Right lobe of liver (tissue), 6 donors: ENCODE data around the gene HYLS1. TPM values are rescaled to one million over a fixed set of nuclear protein-coding genes. Genes with fewer than 3 reads are reported as not detected.
"Not testable (repeated sequence)": the region's sequence is repeated elsewhere in the genome, so short reads cannot be mapped to it uniquely, and the experiment has no call there.

Experiments
- ATAC-seq, 4 donors: fragments of 200-7000 bp; cut with Tn5 transposase; one replicate each; pipeline ENCODE4 v1.9.1; 2020; ENCODE audit warnings: mild to moderate bottlenecking in 4 of 4, moderate library complexity in 4 of 4
- DNase-seq, 3 donors: peaks; one replicate each; pipeline ENCODE4 v3.0.0-alpha.2; 2020
- H3K27ac ChIP-seq, 3 donors: fragments of 200-600 bp; one replicate each; pipeline ENCODE4 v1.8.0; 2022
- H3K27me3 ChIP-seq, 2 donors: fragments of 200-600 bp; one replicate each; pipeline ENCODE4 v1.8.0; 2022
- H3K36me3 ChIP-seq, 4 donors: fragments of 200-600 bp; sonication (generic) in 1 of 4; one replicate each; pipeline versions ENCODE4 v1.5.1 to v1.8.0; 2017 to 2022; ENCODE audit warnings: control low read depth in 1 of 4
- H3K4me1 ChIP-seq, 4 donors: fragments of 200-600 bp; sonication (generic) in 1 of 4; one replicate each; pipeline versions ENCODE4 v1.5.1 to v1.8.0; 2017 to 2022; ENCODE audit warnings: control low read depth in 1 of 4
- H3K4me3 ChIP-seq, 3 donors: fragments of 200-600 bp; one replicate each; pipeline ENCODE4 v1.8.0; 2022
- H3K9me3 ChIP-seq, 4 donors: fragments of 200-600 bp; sonication (generic) in 1 of 4; one replicate each; pipeline versions ENCODE4 v1.5.1 to v1.8.0; 2017 to 2022; ENCODE audit warnings: control low read depth in 1 of 4
- CTCF ChIP-seq, 4 donors: fragments of 200-600 bp in 3 of 4; fragments of 450-650 bp in 1 of 4; IDR thresholded peaks; one replicate each; pipeline versions ENCODE4 v1.5.1 to v1.8.0; 2016 to 2022; ENCODE audit warnings: antibody characterized with exemption in 4 of 4, mild to moderate bottlenecking in 2 of 4
- POLR2A ChIP-seq: fragments of 450-650 bp; IDR thresholded peaks from one replicate; pipeline ENCODE4 v1.6.1; 2017; ENCODE audit warnings: antibody characterized with exemption, mild to moderate bottlenecking
- WGBS: methylation state at CpG from one replicate; pipeline ENCODE4 v1.1.6; 2018; ENCODE audit warnings: low coverage, low lambda C conversion rate; ENCODE audit not compliant: insufficient coverage; ENCODE audit errors: missing lambda C conversion rate; 5-methylcytosine and 5-hydroxymethylcytosine counted together
- intact Hi-C, 2 donors: fragments of 100-400 bp; cut with DNase I; formaldehyde crosslinking; loops; one replicate each; pipeline versions ENCODE4 v1.11.2 to v1.14.1; 2022
- total RNA-seq, 6 experiments: library from RNA; depleted of rRNA in 2 of 6; stranded (reverse); fragments of >200 nt in 2 of 6; fragmentation: NEBNext Ultra II Directional in 3 of 6; extraction: Animal tissue kit (Norgen Biotek cat#: 25700) in 3 of 6; gene quantifications; one replicate each; pipeline versions ENCODE4 v1.1.0 to v1.2.4, GENCODE V29; 2016 to 2023
- donor health status: DM: no; HTN: yes; CAD: no.
- donor health status: DM: no; HTN: no; CAD: no.
- donor health status: DM: no; HTN: no; CAD: no.
- donor health status: DM: no; HTN: yes; CAD: no.
- donor health status: DM: no; HTN: yes; CAD: no.

HYLS1 gene
- total RNA-seq, 6 experiments from 2014 or later: 1.7 to 3.5 (median 3.2) TPM

GRCh38 chr11:125910226-125910849, 22.9 kb downstream of the HYLS1 start:
- Histone ChIP-seq H3K27ac (no peak overlapping the region), H3K4me1 (no peaks in the 10 kb centered on the region), H3K36me3 (no peaks in the 10 kb centered on the region), H3K9me3 (no peaks in the 10 kb centered on the region), H3K27me3 (no peaks in the 10 kb centered on the region), H3K4me3 (no peak overlapping the region)
- DNase-seq (no peak), ATAC-seq (no peak)
- TF ChIP-seq CTCF (IDR thresholded peaks at IDR 0.05) (no peak), POLR2A (no peak)
- WGBS: 67% methylated on average over 8 of the region's 8 CpGs
- intact Hi-C loops: no loop called here

GRCh38 chr11:125914601-125915000, 27.1 kb downstream of the HYLS1 start:
- H3K4me1 ChIP-seq, H3K27ac ChIP-seq, ATAC-seq, DNase-seq, H3K4me3 ChIP-seq, H3K27me3 ChIP-seq, H3K9me3 ChIP-seq, intact Hi-C loops, H3K36me3 ChIP-seq: not testable (repeated sequence)
- 71% methylated on average over 3 of the region's 3 CpGs for whole genome bisulfite sequencing

GRCh38 chr11:125916683-125917347, 29.3 kb downstream of the HYLS1 start:
- Histone ChIP-seq H3K4me3 (no peak overlapping the region), H3K9me3 (no peaks in the 10 kb centered on the region), H3K27me3 (no peaks in the 10 kb centered on the region), H3K4me1 (no peaks in the 10 kb centered on the region), H3K27ac (no peak overlapping the region), H3K36me3 (no peaks in the 10 kb centered on the region)
- no peak for TF ChIP-seq POLR2A
- TF ChIP-seq CTCF (IDR thresholded peaks at IDR 0.05): no peak
- ATAC-seq (no peak), DNase-seq (no peak)
- intact Hi-C loops: no loop called here
- 61% methylated on average over 8 of the region's 12 CpGs for WGBS

- no peaks in the 10 kb centered on the region for H3K4me1 ChIP-seq
- DNase-seq: no peak
- 55% methylated on average over 8 of the region's 13 CpGs for WGBS
- H3K27ac ChIP-seq: no peak overlapping the region
- no peaks in the 10 kb centered on the region for H3K27me3 ChIP-seq
- H3K36me3 ChIP-seq: no peaks in the 10 kb centered on the region
- no peaks in the 10 kb centered on the region for H3K9me3 ChIP-seq
- H3K4me3 ChIP-seq: no peak overlapping the region
- TF ChIP-seq CTCF (IDR thresholded peaks at IDR 0.05): no peak
- TF ChIP-seq POLR2A: no peak
- no peak for ATAC-seq
- intact Hi-C loops: no loop called here
Measured at GRCh38 chr11:125918140-125918840, 30.8 kb downstream of the HYLS1 start.

- WGBS: 36% methylated on average over 3 of the region's 9 CpGs
- ATAC-seq (no peak), DNase-seq (no peak)
- intact Hi-C loops: loop anchor here (5.0 kb wide), 1 partner anchor 271 kb away; no protein-coding TSS in a partner anchor
- Histone ChIP-seq H3K4me3 (no peak overlapping the region), H3K27ac (no peak overlapping the region), H3K36me3 (no peaks in the 10 kb centered on the region), H3K9me3 (no peaks in the 10 kb centered on the region), H3K4me1 (peaks cover 0 to 14% (median 0%) of the 10 kb centered on the region in 4 donors), H3K27me3 (no peaks in the 10 kb centered on the region)
- TF ChIP-seq CTCF (IDR thresholded peaks at IDR 0.05) (no peak), POLR2A (no peak)
Measured at GRCh38 chr11:125921042-125921441, 33.6 kb downstream of the HYLS1 start.
